Spleen (tissue), 11 donors: Measurements from ENCODE around the gene VTI1A. TPM values are rescaled to one million over a fixed set of nuclear protein-coding genes. Genes with fewer than 3 reads are reported as not detected.
A peak's percentile ranks its signal among the peaks of the same experiment; 100 is the strongest.

ENCODE experiments used
- DNase-seq: peaks from one replicate; pipeline ENCODE4 v3.0.0-alpha.2; 2020
- H3K27ac ChIP-seq, 8 donors: fragments of 200-600 bp; sonication (generic) in 7 of 8; 1 replicate in 4 of 8; 2 replicates in 4 of 8; pipeline versions ENCODE4 v1.5.0 to v1.8.0; 2016 to 2021; ENCODE audit warnings: inconsistent platforms in 4 of 8, mild to moderate bottlenecking in 4 of 8, moderate library complexity in 1 of 8
- H3K27me3 ChIP-seq, 7 donors: fragments of 200-600 bp; sonication (generic) in 6 of 7; replicated peaks in 1 of 7; 1 replicate in 4 of 7; 2 replicates in 3 of 7; pipeline versions ENCODE4 v1.5.0 to v1.8.0; 2016 to 2021; ENCODE audit warnings: inconsistent platforms in 3 of 7, mild to moderate bottlenecking in 1 of 7
- H3K36me3 ChIP-seq, 6 donors: fragments of 200-600 bp; sonication (generic) in 5 of 6; 1 replicate in 4 of 6; 2 replicates in 2 of 6; pipeline versions ENCODE4 v1.5.0 to v1.8.0; 2016 to 2021; ENCODE audit warnings: inconsistent platforms in 2 of 6
- H3K4me1 ChIP-seq, 6 donors: fragments of 200-600 bp; sonication (generic) in 5 of 6; 1 replicate in 3 of 6; 2 replicates in 3 of 6; pipeline versions ENCODE4 v1.5.0 to v1.8.0; 2016 to 2021; ENCODE audit warnings: inconsistent platforms in 3 of 6
- H3K4me3 ChIP-seq, 8 donors: fragments of 200-600 bp; sonication (generic) in 7 of 8; 1 replicate in 4 of 8; 2 replicates in 4 of 8; pipeline versions ENCODE4 v1.5.0 to v1.8.0; 2016 to 2021; ENCODE audit warnings: inconsistent platforms in 4 of 8, mild to moderate bottlenecking in 4 of 8, moderate library complexity in 2 of 8
- H3K9me3 ChIP-seq, 8 donors: fragments of 200-600 bp; sonication (generic) in 7 of 8; 1 replicate in 4 of 8; 2 replicates in 4 of 8; pipeline versions ENCODE4 v1.5.0 to v1.8.0; 2016 to 2021; ENCODE audit warnings: inconsistent platforms in 4 of 8
- CTCF ChIP-seq, 11 experiments: fragments of 200-600 bp in 7 of 11; fragments of 450-650 bp in 4 of 11; sonication (generic) in 4 of 11; IDR thresholded peaks in 8 of 11; conservative IDR thresholded peaks in 3 of 11; 1 replicate in 7 of 11; 2 replicates in 4 of 11; pipeline versions ENCODE4 v1.4.0 to v1.8.0; 2016 to 2021; ENCODE audit warnings: antibody characterized with exemption in 11 of 11, inconsistent platforms in 4 of 11, mild to moderate bottlenecking in 1 of 11
- POLR2A ChIP-seq, 3 donors: fragments of 450-650 bp; IDR thresholded peaks; one replicate each; pipeline ENCODE4 v1.5.1; 2017; ENCODE audit warnings: antibody characterized with exemption in 3 of 3, mild to moderate bottlenecking in 1 of 3
- POLR2AphosphoS5 ChIP-seq, 3 donors: sonication (generic); formaldehyde crosslinking; IDR thresholded peaks; one replicate each; pipeline ENCODE4 v1.5.1; 2017; ENCODE audit warnings: antibody characterized with exemption in 3 of 3
- WGBS, 5 donors: extraction: QIAGEN DNeasy Blood & Tissue Kit in 3 of 5; methylation state at CpG; one replicate each; pipeline versions ENCODE4 v1.1.5 to v1.1.7; 2013 to 2018; 5-methylcytosine and 5-hydroxymethylcytosine counted together
- intact Hi-C: fragments of 100-400 bp; cut with DNase I; formaldehyde crosslinking; loops from one replicate; pipeline ENCODE4 v1.15.0; 2023; ENCODE audit warnings: low total_unique reads
- polyA plus RNA-seq, 3 donors: library from polyadenylated mRNA; stranded (reverse); fragments of 200-250 nt; gene quantifications; one replicate each; pipeline ENCODE4 v1.2.1, GENCODE V29; 2013
- total RNA-seq, 7 donors: library from RNA; depleted of rRNA in 3 of 7; stranded (reverse); fragments of >200 nt in 3 of 7; fragmentation: NEBNext Ultra II Directional in 4 of 7; extraction: Animal tissue kit (Norgen Biotek cat#: 25700) in 4 of 7; gene quantifications; one replicate each; pipeline versions ENCODE4 v1.1.0 to v1.2.1, GENCODE V29; 2016 to 2021
- donor health status: healthy with polysubstance abuse.
- donor health status: DM: no; HTN: no; CAD: no; lungs with moderate emphysema.
- donor health status: DM: no; HTN: no; CAD: no.
- donor health status: Bipolar disorder and iron deficiency.
- donor health status: healthy.
- donor health status: DM: no; HTN: no; CAD: no.
- donor health status: DM: yes; HTN: yes; CAD: no.

Gene VTI1A
- total and polyA plus RNA-seq, 10 donors: 7.8 to 129 (median 56.2) TPM

- Histone ChIP-seq H3K27me3 (no peaks in the 10 kb centered on the region), H3K36me3 (peaks cover 0 to 14% (median 0%) of the 10 kb centered on the region in 6 donors), H3K4me1 (peaks cover 0 to 5% (median 0%) of the 10 kb centered on the region in 6 donors), H3K9me3 (no peaks in the 10 kb centered on the region), H3K4me3 (no peak overlapping the region), H3K27ac (no peak overlapping the region)
- no peak for TF ChIP-seq POLR2AphosphoS5 (IDR thresholded peaks at IDR 0.05)
- no peak for TF ChIP-seq CTCF (IDR thresholded peaks at IDR 0.05 in 8 of 11, conservative IDR thresholded peaks at IDR 0.05 in 3 of 11)
- no peak for TF ChIP-seq POLR2A (IDR thresholded peaks at IDR 0.05)
- intact Hi-C loops: no loop called here
- DNase-seq: no peak
- 71 to 77% (median 74%) methylated on average over 7 of the region's 7 CpGs for WGBS, 5 donors
Measured at GRCh38 chr10:112779025-112779770, 332.2 kb downstream of the VTI1A start.

- H3K27ac ChIP-seq: peak overlapping the region in 2 of 8 donors; percentile 11 to 17
- H3K27me3 ChIP-seq: no peaks in the 10 kb centered on the region
- H3K4me1 ChIP-seq: peaks cover 0 to 5% (median 0%) of the 10 kb centered on the region in 6 donors
- H3K36me3 ChIP-seq: peaks cover 0 to 10% (median 0%) of the 10 kb centered on the region in 6 donors
- 84 to 89% (median 88%) methylated on average over 18 of the region's 18 CpGs for WGBS, 5 donors
- intact Hi-C loops: no loop called here
- DNase-seq: no peak
- H3K4me3 ChIP-seq: no peak overlapping the region
- TF ChIP-seq POLR2AphosphoS5 (IDR thresholded peaks at IDR 0.05) (peak in 2 of 3 donors; percentile 11 to 44), CTCF (IDR thresholded peaks at IDR 0.05 in 8 of 11, conservative IDR thresholded peaks at IDR 0.05 in 3 of 11) (no peak), POLR2A (IDR thresholded peaks at IDR 0.05) (no peak)
- H3K9me3 ChIP-seq: no peaks in the 10 kb centered on the region
Measured at GRCh38 chr10:112782200-112782907, 335.3 kb downstream of the VTI1A start.

- no peak overlapping the region for H3K4me3 ChIP-seq
- H3K4me1 ChIP-seq: peaks cover 0 to 5% (median 0%) of the 10 kb centered on the region in 6 donors
- H3K36me3 ChIP-seq: peaks cover 0 to 10% (median 0%) of the 10 kb centered on the region in 6 donors
- intact Hi-C loops: no loop called here
- H3K9me3 ChIP-seq: peaks cover 0 to 8% (median 3%) of the 10 kb centered on the region in 8 donors
- no peaks in the 10 kb centered on the region for H3K27me3 ChIP-seq
- 83 to 93% (median 87%) methylated on average over 14 of the region's 14 CpGs for whole genome bisulfite sequencing, 5 donors
- DNase-seq: no peak
- no peak overlapping the region for H3K27ac ChIP-seq
- TF ChIP-seq CTCF (IDR thresholded peaks at IDR 0.05 in 8 of 11, conservative IDR thresholded peaks at IDR 0.05 in 3 of 11) (no peak), POLR2A (IDR thresholded peaks at IDR 0.05) (no peak)
Measured at GRCh38 chr10:112783351-112784021, 336.5 kb downstream of the VTI1A start.
